Lower leg skin (tissue), 3 donors: ENCODE results near the gene SLC8A1.

Experiments used
- POLR2A ChIP-seq, 2 donors: fragments of 450-650 bp; IDR thresholded peaks; one replicate each; pipeline ENCODE4 v1.6.1; 2016 to 2017; ENCODE audit warnings: antibody characterized with exemption in 2 of 2, mild to moderate bottlenecking in 1 of 2, moderate library complexity in 1 of 2
- TF ChIP-seq, protein P1 (sequence below), 3 donors: fragments of 450-650 bp; IDR thresholded peaks; one replicate each; pipeline ENCODE4 v1.5.1; 2016; ENCODE audit warnings: antibody characterized with exemption in 3 of 3, mild to moderate bottlenecking in 3 of 3, moderate library complexity in 2 of 3

DNA sequence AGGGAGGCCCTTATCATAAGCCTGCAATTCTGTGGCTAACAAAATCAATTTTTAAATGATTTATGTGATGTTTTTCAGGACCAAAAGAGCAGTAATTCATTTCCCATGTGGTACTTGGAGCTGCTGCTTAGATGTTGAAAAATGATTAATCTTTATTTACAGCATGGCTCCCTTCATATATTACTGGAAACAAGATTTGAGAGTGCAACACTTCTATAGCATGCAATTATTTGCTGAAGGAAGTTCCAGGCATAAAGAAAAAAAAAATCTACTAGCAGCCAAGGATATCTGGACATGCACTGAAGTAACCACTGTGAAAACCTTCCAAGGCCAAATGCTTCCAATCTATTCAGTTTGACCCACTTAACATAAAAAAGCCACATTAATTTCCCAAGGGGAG is 186.3 kb downstream of the SLC8A1 start:
- TF ChIP-seq, protein P1, sequence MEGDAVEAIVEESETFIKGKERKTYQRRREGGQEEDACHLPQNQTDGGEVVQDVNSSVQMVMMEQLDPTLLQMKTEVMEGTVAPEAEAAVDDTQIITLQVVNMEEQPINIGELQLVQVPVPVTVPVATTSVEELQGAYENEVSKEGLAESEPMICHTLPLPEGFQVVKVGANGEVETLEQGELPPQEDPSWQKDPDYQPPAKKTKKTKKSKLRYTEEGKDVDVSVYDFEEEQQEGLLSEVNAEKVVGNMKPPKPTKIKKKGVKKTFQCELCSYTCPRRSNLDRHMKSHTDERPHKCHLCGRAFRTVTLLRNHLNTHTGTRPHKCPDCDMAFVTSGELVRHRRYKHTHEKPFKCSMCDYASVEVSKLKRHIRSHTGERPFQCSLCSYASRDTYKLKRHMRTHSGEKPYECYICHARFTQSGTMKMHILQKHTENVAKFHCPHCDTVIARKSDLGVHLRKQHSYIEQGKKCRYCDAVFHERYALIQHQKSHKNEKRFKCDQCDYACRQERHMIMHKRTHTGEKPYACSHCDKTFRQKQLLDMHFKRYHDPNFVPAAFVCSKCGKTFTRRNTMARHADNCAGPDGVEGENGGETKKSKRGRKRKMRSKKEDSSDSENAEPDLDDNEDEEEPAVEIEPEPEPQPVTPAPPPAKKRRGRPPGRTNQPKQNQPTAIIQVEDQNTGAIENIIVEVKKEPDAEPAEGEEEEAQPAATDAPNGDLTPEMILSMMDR (IDR thresholded peaks at IDR 0.05): no peak
- TF ChIP-seq POLR2A (IDR thresholded peaks at IDR 0.05): no peak
